GM20000 (cell line): ENCODE measurements around the gene TMEM120B.
"Not testable (repeated sequence)": the region's sequence is repeated elsewhere in the genome, so short reads cannot be mapped to it uniquely, and the experiment has no call there.

ENCODE experiments used
- DNase-seq: peaks from one replicate; pipeline ENCODE4 v3.0.0; 2012; ENCODE audit warnings: low spot score
- TF ChIP-seq, protein P1 (sequence below): IDR thresholded peaks from 2 replicates; pipeline ENCODE4 v1.5.1; 2012; ENCODE audit warnings: mild to moderate bottlenecking, control low read depth; ENCODE audit errors: extremely low read depth, missing control alignments

TMEM120B gene

GRCh38 chr12:121712461-121713256 is at the start of gene TMEM120B:
TSS of gene TMEM120B (plus strand) at chr12:121712752. CDS start at chr12:121712896, 144 bp downstream.
- peak; percentile 97 for DNase-seq
- TF ChIP-seq, protein P1, sequence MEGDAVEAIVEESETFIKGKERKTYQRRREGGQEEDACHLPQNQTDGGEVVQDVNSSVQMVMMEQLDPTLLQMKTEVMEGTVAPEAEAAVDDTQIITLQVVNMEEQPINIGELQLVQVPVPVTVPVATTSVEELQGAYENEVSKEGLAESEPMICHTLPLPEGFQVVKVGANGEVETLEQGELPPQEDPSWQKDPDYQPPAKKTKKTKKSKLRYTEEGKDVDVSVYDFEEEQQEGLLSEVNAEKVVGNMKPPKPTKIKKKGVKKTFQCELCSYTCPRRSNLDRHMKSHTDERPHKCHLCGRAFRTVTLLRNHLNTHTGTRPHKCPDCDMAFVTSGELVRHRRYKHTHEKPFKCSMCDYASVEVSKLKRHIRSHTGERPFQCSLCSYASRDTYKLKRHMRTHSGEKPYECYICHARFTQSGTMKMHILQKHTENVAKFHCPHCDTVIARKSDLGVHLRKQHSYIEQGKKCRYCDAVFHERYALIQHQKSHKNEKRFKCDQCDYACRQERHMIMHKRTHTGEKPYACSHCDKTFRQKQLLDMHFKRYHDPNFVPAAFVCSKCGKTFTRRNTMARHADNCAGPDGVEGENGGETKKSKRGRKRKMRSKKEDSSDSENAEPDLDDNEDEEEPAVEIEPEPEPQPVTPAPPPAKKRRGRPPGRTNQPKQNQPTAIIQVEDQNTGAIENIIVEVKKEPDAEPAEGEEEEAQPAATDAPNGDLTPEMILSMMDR: no peak

DNA sequence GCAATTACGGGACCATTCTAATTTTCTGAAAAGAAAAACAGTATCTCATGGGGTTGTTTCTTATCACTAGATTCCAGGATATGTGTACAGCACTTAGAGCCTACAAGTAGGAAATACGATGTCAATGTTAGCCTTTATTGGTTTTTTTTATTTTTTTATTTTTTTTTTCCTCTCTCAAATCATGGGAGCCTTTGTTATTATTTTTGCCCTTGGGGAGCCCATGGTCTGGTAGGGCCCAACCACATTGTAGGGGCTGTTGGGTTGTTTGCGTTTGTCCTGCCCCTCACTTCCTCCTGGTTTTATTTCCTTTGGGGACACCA is 49.0 kb upstream of the TMEM120B start:
- DNase-seq: no peak
- TF ChIP-seq, protein P1: no peak

DNA sequence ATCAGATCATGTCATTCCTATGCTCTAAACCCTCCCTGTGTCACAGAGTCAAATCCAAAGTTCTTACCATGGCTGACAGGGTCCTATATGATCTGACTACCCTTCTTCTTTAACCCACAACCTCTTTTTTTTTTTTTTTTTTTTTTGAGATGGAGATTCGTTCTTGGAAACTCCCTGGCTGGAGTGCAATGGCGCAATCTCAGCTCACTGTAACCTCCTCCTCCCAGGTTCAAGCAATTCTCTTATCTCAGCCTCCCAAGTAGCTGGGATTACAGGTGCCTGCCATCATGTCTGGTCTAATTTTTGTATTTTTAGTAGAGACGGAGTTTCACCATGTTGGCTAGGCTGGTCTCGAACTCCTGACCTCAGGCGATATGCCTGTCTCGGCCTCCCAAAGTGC is 45.7 kb upstream of the TMEM120B start:
- not testable (repeated sequence) for DNase-seq

GRCh38 chr12:121668750-121669520 is 43.6 kb upstream of the TMEM120B start:
- TF ChIP-seq, protein P1: peak; percentile 33
- DNase-seq: no peak

- DNase-seq: no peak
These were observed 43.0 kb upstream of the TMEM120B start, which contains the start of gene MORN3 for GRCh38 chr12:121669521-121669900. TSS of gene MORN3 (minus strand) at chr12:121669654. CDS start at chr12:121669483, 171 bp downstream.

DNA sequence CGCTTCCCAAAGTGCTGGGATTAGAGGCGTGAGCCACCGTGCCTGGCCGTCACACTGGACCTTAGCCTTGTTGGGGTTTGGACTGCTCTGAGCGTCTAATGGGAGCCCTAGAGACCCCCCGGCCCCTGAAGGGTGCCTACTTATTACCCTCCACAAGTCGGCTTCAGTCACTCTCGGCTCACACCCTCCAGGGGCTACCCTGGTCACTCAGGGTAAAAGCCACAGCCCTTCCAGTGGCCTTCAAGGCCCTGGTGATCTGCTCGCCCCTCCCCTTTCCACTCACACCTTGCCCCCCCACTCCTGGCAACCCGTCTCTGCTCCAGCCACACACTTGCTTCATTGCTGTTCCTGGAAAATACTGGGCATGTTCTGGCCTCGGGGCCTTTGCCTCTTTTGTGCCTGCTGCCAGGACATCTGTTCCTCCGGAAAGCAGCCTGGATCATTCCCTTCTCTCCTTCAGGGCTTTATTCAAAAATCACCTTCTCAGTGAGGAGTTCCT is 39.5 kb upstream of the TMEM120B start:
- no peak for DNase-seq
- TF ChIP-seq, protein P1: no peak

More at GRCh38 chr12:121669521-121669900, 43.0 kb upstream of the TMEM120B start, which contains the start of gene MORN3:
- TF ChIP-seq, protein P1: no peak

DNA sequence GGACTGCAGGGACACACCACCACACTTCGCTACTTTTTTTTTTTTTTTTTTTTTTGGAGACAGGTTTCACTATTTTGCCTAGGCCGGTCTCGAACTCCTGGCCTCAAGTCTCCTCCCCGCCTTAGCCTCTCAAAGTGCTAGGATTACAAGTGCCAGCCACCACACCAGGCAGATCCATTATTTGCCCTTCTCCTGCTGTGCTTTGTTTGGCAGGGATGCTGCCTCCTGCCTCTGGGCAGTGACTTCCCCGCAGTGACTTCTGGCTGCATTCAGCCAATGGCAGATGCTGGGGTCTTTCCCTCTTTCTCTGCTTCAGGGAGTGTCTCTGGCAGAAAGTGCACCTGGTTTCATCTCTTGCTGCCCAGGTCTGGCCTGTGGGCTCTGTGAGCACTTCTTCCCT is 36.4 kb upstream of the TMEM120B start:
- DNase-seq: no peak
- TF ChIP-seq, protein P1: no peak
